Progenitor cell of endocrine pancreas (in vitro differentiated cells): ENCODE data around the gene PARVB. TPM values are rescaled to one million over a fixed set of nuclear protein-coding genes. Genes with fewer than 3 reads are reported as not detected.

Experiments
- DNase-seq: peaks from one replicate; pipeline ENCODE4 v3.0.0; 2021; ENCODE audit warnings: low spot score; ENCODE audit not compliant: unreplicated experiment
- H3K27ac Mint-ChIP-seq: 2 replicates; pipeline ENCODE4 v1.8.0; 2021; ENCODE audit warnings: mild to moderate bottlenecking, moderate library complexity, mixed read lengths
- H3K27me3 Mint-ChIP-seq: 2 replicates; pipeline ENCODE4 v1.8.0; 2021; ENCODE audit warnings: mixed read lengths
- H3K36me3 Mint-ChIP-seq: 2 replicates; pipeline ENCODE4 v1.8.0; 2022; ENCODE audit warnings: mixed read lengths; ENCODE audit not compliant: insufficient read depth
- H3K4me1 Mint-ChIP-seq: 2 replicates; pipeline ENCODE4 v1.8.0; 2021; ENCODE audit warnings: low read depth, mixed read lengths
- H3K4me3 Mint-ChIP-seq: 2 replicates; pipeline ENCODE4 v1.8.0; 2021; ENCODE audit warnings: low read depth, mild to moderate bottlenecking, moderate library complexity, mixed read lengths
- H3K9me3 Mint-ChIP-seq: 2 replicates; pipeline ENCODE4 v1.8.0; 2021; ENCODE audit warnings: low read depth, mixed read lengths
- CTCF ChIP-seq: fragments of 200-600 bp; sonication (generic); IDR thresholded peaks from one replicate; pipeline ENCODE4 v1.5.0; 2021; ENCODE audit warnings: antibody characterized with exemption, mild to moderate bottlenecking; ENCODE audit not compliant: unreplicated experiment
- total RNA-seq: library from RNA; stranded (reverse); gene quantifications from 2 replicates; pipeline ENCODE4 v1.2.1, GENCODE V29; 2021

Gene PARVB
- total RNA-seq, 1 donor from 2014 or later, result 11.8 TPM

- peaks cover 25% of the 10 kb centered on the region for H3K27me3 Mint-ChIP-seq
- no peak overlapping the region for H3K27ac Mint-ChIP-seq
- no peaks in the 10 kb centered on the region for H3K36me3 Mint-ChIP-seq
- H3K4me3 Mint-ChIP-seq, result no peak overlapping the region
- H3K9me3 Mint-ChIP-seq, result no peaks in the 10 kb centered on the region
- H3K4me1 Mint-ChIP-seq, result no peaks in the 10 kb centered on the region
- TF ChIP-seq CTCF, result no peak
- no peak for DNase-seq
These were observed 172.6 kb downstream of the PARVB start for GRCh38 chr22:44196731-44197131.

- TF ChIP-seq CTCF, result no peak
- Mint-ChIP-seq H3K4me3 (no peak overlapping the region), H3K27ac (no peak overlapping the region), H3K9me3 (no peaks in the 10 kb centered on the region), H3K36me3 (no peaks in the 10 kb centered on the region), H3K4me1 (no peaks in the 10 kb centered on the region), H3K27me3 (peaks cover 29% of the 10 kb centered on the region)
- DNase-seq, result no peak
These were observed 173.2 kb downstream of the PARVB start for GRCh38 chr22:44197271-44197670.

- H3K9me3 Mint-ChIP-seq, result no peaks in the 10 kb centered on the region
- DNase-seq, result no peak
- no peak for TF ChIP-seq CTCF
- H3K4me3 Mint-ChIP-seq, result no peak overlapping the region
- H3K27me3 Mint-ChIP-seq, result peaks cover 26% of the 10 kb centered on the region
- H3K36me3 Mint-ChIP-seq, result no peaks in the 10 kb centered on the region
- H3K27ac Mint-ChIP-seq, result no peak overlapping the region
- H3K4me1 Mint-ChIP-seq, result no peaks in the 10 kb centered on the region
These were observed 175.1 kb downstream of the PARVB start for GRCh38 chr22:44199164-44199563.

GRCh38 chr22:44199866-44200265 is 175.8 kb downstream of the PARVB start:
- H3K27me3 Mint-ChIP-seq, result peaks cover 19% of the 10 kb centered on the region
- H3K9me3 Mint-ChIP-seq, result no peaks in the 10 kb centered on the region
- H3K4me3 Mint-ChIP-seq, result no peak overlapping the region
- no peak for DNase-seq
- H3K27ac Mint-ChIP-seq, result no peak overlapping the region
- TF ChIP-seq CTCF, result no peak
- H3K4me1 Mint-ChIP-seq, result no peaks in the 10 kb centered on the region
- H3K36me3 Mint-ChIP-seq, result no peaks in the 10 kb centered on the region

GRCh38 chr22:44200451-44200850 is 176.3 kb downstream of the PARVB start:
- no peak overlapping the region for H3K27ac Mint-ChIP-seq
- H3K4me3 Mint-ChIP-seq, result no peak overlapping the region
- no peak for DNase-seq
- no peaks in the 10 kb centered on the region for H3K36me3 Mint-ChIP-seq
- no peaks in the 10 kb centered on the region for H3K9me3 Mint-ChIP-seq
- no peaks in the 10 kb centered on the region for H3K4me1 Mint-ChIP-seq
- no peak for TF ChIP-seq CTCF
- peaks cover 16% of the 10 kb centered on the region for H3K27me3 Mint-ChIP-seq
